Endothelial cell of umbilical vein (primary cell): Measurements from ENCODE around the gene NOX1. TPM values are rescaled to one million over a fixed set of nuclear protein-coding genes. Genes with fewer than 3 reads are reported as not detected.

Experiments used
- BruUV-seq: library from RNA; stranded (reverse); fragments of 400-500 nt; replicated peaks from 2 replicates; lab custom pipeline; 2021; lab: Mats Ljungman, UMichigan
- CTCF ChIA-PET: fragments of 300-600, 350-600 bp; sonication (Branson Sonifier 250); formaldehyde crosslinking; loops from one replicate; lab custom pipeline; 2021; ENCODE audit warnings: antibody characterized with exemption, inconsistent platforms; lab: Charles Lee
- POLR2A ChIA-PET: fragments of 300-600, 350-600 bp; sonication (Branson Sonifier 250); formaldehyde crosslinking; loops from one replicate; lab custom pipeline; 2021; ENCODE audit warnings: antibody characterized with exemption, inconsistent platforms; lab: Charles Lee
- DNase-seq: peaks from one replicate; pipeline ENCODE4 v3.0.0-alpha.2; 2011; ENCODE audit warnings: low read depth, low spot score
- FAIRE-seq: peaks from 2 replicates; lab custom pipeline; 2011; peaks lifted over from hg19 to GRCh38; lab: Jason Lieb, UNC
- H2AFZ ChIP-seq: 2 replicates; pipeline ENCODE4 v1.6.0; 2012; ENCODE audit warnings: low read depth, low read length, control low read depth, inconsistent platforms
- H3K27ac ChIP-seq: 2 replicates; pipeline ENCODE4 v1.5.1; 2011; ENCODE audit warnings: low read depth, mild to moderate bottlenecking, control low read depth, low read length, moderate library complexity; ENCODE audit not compliant: insufficient read depth
- H3K27me3 ChIP-seq, 2 experiments: 2 replicates each; pipeline versions ENCODE4 v1.6.0 to v1.6.1; 2011; ENCODE audit warnings: low read length in 2 of 2, mixed read lengths in 1 of 2; ENCODE audit not compliant: control insufficient read depth in 2 of 2, insufficient read depth in 2 of 2
- H3K36me3 ChIP-seq, 2 experiments: 2 replicates in 1 of 2; 3 replicates in 1 of 2; pipeline ENCODE4 v1.5.1; 2011; ENCODE audit warnings: low read length in 2 of 2, mild to moderate bottlenecking in 1 of 2, moderate library complexity in 1 of 2; ENCODE audit not compliant: control insufficient read depth in 2 of 2, insufficient read depth in 2 of 2; ENCODE audit errors: extremely low read depth in 1 of 2
- H3K4me1 ChIP-seq: 3 replicates; pipeline ENCODE4 v1.5.1; 2011; ENCODE audit warnings: mild to moderate bottlenecking, low read length; ENCODE audit not compliant: control insufficient read depth, insufficient read depth; ENCODE audit errors: extremely low read depth
- H3K4me2 ChIP-seq: 2 replicates; pipeline ENCODE4 v1.6.1; 2011; ENCODE audit warnings: low read length, control low read depth, mixed read lengths; ENCODE audit not compliant: insufficient read depth
- H3K4me3 ChIP-seq, 3 experiments: fragments of 200-600 bp in 1 of 3; sonication (generic), shearing (Covaris generic) in 1 of 3; replicated peaks in 1 of 3; 2 replicates each; pipeline ENCODE4 v1.5.1; 2011 to 2016; ENCODE audit warnings: control low read depth in 3 of 3, low read length in 3 of 3, mild to moderate bottlenecking in 2 of 3, inconsistent platforms in 1 of 3, low read depth in 1 of 3, moderate library complexity in 1 of 3; ENCODE audit not compliant: insufficient read depth in 1 of 3
- H3K79me2 ChIP-seq: 2 replicates; pipeline ENCODE4 v1.6.0; 2012; ENCODE audit warnings: low read length, inconsistent platforms; ENCODE audit not compliant: control insufficient read depth, insufficient read depth
- H3K9ac ChIP-seq: replicated peaks from 2 replicates; pipeline ENCODE3; 2011; ENCODE audit warnings: low read length, control low read depth; ENCODE audit not compliant: insufficient read depth; ENCODE audit errors: extremely low read depth
- H3K9me1 ChIP-seq: replicated peaks from 3 replicates; pipeline ENCODE4 v1.6.0; 2011; ENCODE audit warnings: mild to moderate bottlenecking, low read length; ENCODE audit not compliant: control insufficient read depth, insufficient read depth; ENCODE audit errors: extremely low read depth
- H3K9me3 ChIP-seq: replicated peaks from 2 replicates; pipeline ENCODE4 v1.5.1; 2012; ENCODE audit warnings: low read length, inconsistent platforms; ENCODE audit not compliant: control insufficient read depth, insufficient read depth
- H4K20me1 ChIP-seq: replicated peaks from 2 replicates; pipeline ENCODE3; 2011; ENCODE audit warnings: mild to moderate bottlenecking, low read length; ENCODE audit not compliant: control insufficient read depth, insufficient read depth; ENCODE audit errors: extremely low read depth
- EZH2 ChIP-seq: IDR thresholded peaks from 2 replicates; pipeline ENCODE4 v1.6.1; 2012; ENCODE audit warnings: borderline replicate concordance, low read depth, mild to moderate bottlenecking, moderate library complexity, low read length, inconsistent platforms; ENCODE audit not compliant: severe bottlenecking
- FOS ChIP-seq: IDR thresholded peaks from 2 replicates; pipeline ENCODE4 v1.6.1; 2011; ENCODE audit warnings: mild to moderate bottlenecking, low read length, moderate library complexity, borderline replicate concordance; ENCODE audit not compliant: insufficient read depth
- GATA2 ChIP-seq: IDR thresholded peaks from 2 replicates; pipeline ENCODE4 v1.7.0; 2011; ENCODE audit warnings: low read depth, mild to moderate bottlenecking, moderate library complexity, mixed read lengths, low read length; ENCODE audit not compliant: insufficient read length, insufficient read depth
- JUN ChIP-seq: IDR thresholded peaks from 2 replicates; pipeline ENCODE4 v1.6.1; 2011; ENCODE audit warnings: borderline replicate concordance, low read depth; ENCODE audit not compliant: insufficient read length, insufficient read depth
- MYC ChIP-seq: IDR thresholded peaks from one replicate; pipeline ENCODE4 v1.6.1; 2011; ENCODE audit warnings: mild to moderate bottlenecking, low read depth, low read length
- POLR2A ChIP-seq: IDR thresholded peaks from 2 replicates; pipeline ENCODE4 v1.6.1; 2012; ENCODE audit warnings: low read depth, mild to moderate bottlenecking, control low read depth, low read length
- POLR2AphosphoS5 ChIP-seq: IDR thresholded peaks from 2 replicates; pipeline ENCODE4 v1.6.1; 2012; ENCODE audit warnings: low read depth, mild to moderate bottlenecking, control low read depth, low read length, moderate library complexity; ENCODE audit not compliant: insufficient read depth
- dilution Hi-C: fragments of 300-500 bp; cut with MboI; formaldehyde crosslinking; loops from one replicate; pipeline ENCODE4 v1.15.0; 2019; ENCODE audit warnings: low sequenced_read_pairs; ENCODE audit not compliant: extremely low pct_ligation_motif_present
- intact Hi-C: fragments of 100-400 bp; cut with micrococcal nuclease; formaldehyde crosslinking; loops from one replicate; pipeline ENCODE4 v1.10.0; 2022
- polyA plus RNA-seq, 4 experiments: library from polyadenylated mRNA; depleted of rRNA in 3 of 4; stranded (reverse) in 3 of 4; unstranded in 1 of 4; fragments of >200 nt; gene quantifications; 2 replicates each; pipeline versions ENCODE4 v1.2.1 to v1.2.3, GENCODE V29; 2011 to 2012; ENCODE audit warnings: missing spikeins in 1 of 4
- total RNA-seq: library from RNA; stranded (reverse); gene quantifications from 2 replicates; pipeline ENCODE4 v1.2.3, GENCODE V29; 2021
- TF ChIP-seq, protein P1 (sequence below): IDR thresholded peaks from 2 replicates; pipeline ENCODE4 v1.6.1; 2011; ENCODE audit not compliant: insufficient read depth, insufficient read length
- TF ChIP-seq, protein P2 (sequence below), 2 donors: IDR thresholded peaks; 1 replicate in 1 of 2; 2 replicates in 1 of 2; pipeline ENCODE4 v1.5.1; 2011; ENCODE audit warnings: low read length in 2 of 2, mild to moderate bottlenecking in 2 of 2, moderate library complexity in 2 of 2, control low read depth in 1 of 2, inconsistent platforms in 1 of 2, low read depth in 1 of 2; ENCODE audit not compliant: insufficient read depth in 1 of 2; ENCODE audit errors: extremely low read depth in 1 of 2

NOX1 gene
- total and polyA plus RNA-seq, 2 donors (not counting 3 experiments of a cell fraction or from before 2014, with no cell fraction given): not detected

DNA sequence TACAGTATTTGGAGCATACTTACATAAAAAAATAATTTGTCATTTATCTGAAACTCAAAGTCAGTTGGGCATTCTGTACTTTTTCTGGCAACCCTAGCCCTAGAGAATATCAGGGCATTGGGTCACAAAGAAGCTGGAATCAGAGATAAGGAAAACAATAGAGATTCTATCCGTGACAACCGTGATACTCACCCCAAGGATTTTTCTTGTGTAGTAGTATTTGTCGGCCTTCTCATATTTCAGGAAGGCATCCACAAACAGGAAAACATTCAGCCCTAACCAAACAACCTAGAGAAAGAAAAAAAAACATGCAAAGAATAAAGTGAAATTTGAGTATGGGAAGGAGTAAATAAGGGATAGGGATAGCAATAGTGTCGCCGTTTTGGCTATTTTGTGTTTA lies 3.6 kb downstream of the NOX1 start:
- CTCF ChIA-PET: interaction anchor here (0.7 kb wide), 1 partner anchor 12 kb away, joined by 3 read pairs; no protein-coding TSS in a partner anchor
- Histone ChIP-seq H3K9me1 (no peaks in the 10 kb centered on the region), H3K4me2 (peak overlapping the region; percentile 67), H3K4me1 (peaks cover 14% of the 10 kb centered on the region), H3K27ac (no peak overlapping the region), H2AFZ (no peak overlapping the region), H3K36me3 (no peaks in the 10 kb centered on the region), H3K9me3 (no peaks in the 10 kb centered on the region), H4K20me1 (no peaks in the 10 kb centered on the region), H3K27me3 (no peaks in the 10 kb centered on the region), H3K9ac (no peak overlapping the region), H3K4me3 (no peak overlapping the region), H3K79me2 (no peaks in the 10 kb centered on the region)
- no peak for TF ChIP-seq POLR2A
- peak; percentile 70 for TF ChIP-seq GATA2
- DNase-seq (peak; percentile 67), FAIRE-seq (peak; percentile 86)
- BruUV-seq: no TSS peak
- POLR2A ChIA-PET: no interaction called here
- intact Hi-C loops (no loop called here), dilution Hi-C loops (no loop called here)

DNA sequence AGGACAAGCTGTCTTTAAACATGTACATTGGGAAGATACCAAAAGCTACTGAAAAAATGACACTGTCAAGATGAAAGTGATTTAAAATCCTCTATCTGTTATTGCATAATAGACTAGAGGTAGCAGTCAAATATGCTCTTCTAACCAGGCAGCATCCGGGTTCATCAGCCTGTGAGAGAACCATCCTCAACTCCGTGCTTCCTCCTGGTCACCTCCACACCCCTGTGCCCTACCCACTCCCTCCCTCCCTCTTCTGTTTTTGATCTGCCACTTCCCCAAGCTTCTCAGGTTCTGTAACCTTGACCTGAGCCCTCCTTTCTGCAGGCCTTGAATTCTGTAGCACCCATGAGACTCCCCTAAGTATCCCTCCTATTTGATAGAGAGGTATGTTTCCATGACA lies 5.9 kb downstream of the NOX1 start:
- no peak overlapping the region for H3K4me2 ChIP-seq
- H3K27me3 ChIP-seq: no peaks in the 10 kb centered on the region
- ChIA-PET POLR2A (no interaction called here), CTCF (no interaction called here)
- H3K27ac ChIP-seq: no peak overlapping the region
- peaks cover 25% of the 10 kb centered on the region for H3K4me1 ChIP-seq
- dilution Hi-C loops (no loop called here), intact Hi-C loops (no loop called here)
- H3K9ac ChIP-seq: no peak overlapping the region
- no peaks in the 10 kb centered on the region for H3K9me1 ChIP-seq
- no peaks in the 10 kb centered on the region for H3K79me2 ChIP-seq
- TF ChIP-seq JUN: no peak
- TF ChIP-seq, protein P1, sequence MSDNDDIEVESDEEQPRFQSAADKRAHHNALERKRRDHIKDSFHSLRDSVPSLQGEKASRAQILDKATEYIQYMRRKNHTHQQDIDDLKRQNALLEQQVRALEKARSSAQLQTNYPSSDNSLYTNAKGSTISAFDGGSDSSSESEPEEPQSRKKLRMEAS: no peak
- no peak for TF ChIP-seq POLR2A
- TF ChIP-seq POLR2AphosphoS5: no peak
- no peak for TF ChIP-seq GATA2
- TF ChIP-seq, protein P2, sequence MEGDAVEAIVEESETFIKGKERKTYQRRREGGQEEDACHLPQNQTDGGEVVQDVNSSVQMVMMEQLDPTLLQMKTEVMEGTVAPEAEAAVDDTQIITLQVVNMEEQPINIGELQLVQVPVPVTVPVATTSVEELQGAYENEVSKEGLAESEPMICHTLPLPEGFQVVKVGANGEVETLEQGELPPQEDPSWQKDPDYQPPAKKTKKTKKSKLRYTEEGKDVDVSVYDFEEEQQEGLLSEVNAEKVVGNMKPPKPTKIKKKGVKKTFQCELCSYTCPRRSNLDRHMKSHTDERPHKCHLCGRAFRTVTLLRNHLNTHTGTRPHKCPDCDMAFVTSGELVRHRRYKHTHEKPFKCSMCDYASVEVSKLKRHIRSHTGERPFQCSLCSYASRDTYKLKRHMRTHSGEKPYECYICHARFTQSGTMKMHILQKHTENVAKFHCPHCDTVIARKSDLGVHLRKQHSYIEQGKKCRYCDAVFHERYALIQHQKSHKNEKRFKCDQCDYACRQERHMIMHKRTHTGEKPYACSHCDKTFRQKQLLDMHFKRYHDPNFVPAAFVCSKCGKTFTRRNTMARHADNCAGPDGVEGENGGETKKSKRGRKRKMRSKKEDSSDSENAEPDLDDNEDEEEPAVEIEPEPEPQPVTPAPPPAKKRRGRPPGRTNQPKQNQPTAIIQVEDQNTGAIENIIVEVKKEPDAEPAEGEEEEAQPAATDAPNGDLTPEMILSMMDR (IDR thresholded peaks at IDR 0.05; ENCODE audit: extremely low read depth in 1 of 2, insufficient read depth in 1 of 2, low read depth in 1 of 2, low read length in 2 of 2): no peak
- no peak for TF ChIP-seq FOS
- TF ChIP-seq EZH2: no peak
- no peak for TF ChIP-seq MYC
- BruUV-seq: no TSS peak
- no peaks in the 10 kb centered on the region for H4K20me1 ChIP-seq
- no peaks in the 10 kb centered on the region for H3K9me3 ChIP-seq
- DNase-seq (no peak), FAIRE-seq (no peak)
- H3K4me3 ChIP-seq: no peak overlapping the region
- H2AFZ ChIP-seq: no peak overlapping the region
- H3K36me3 ChIP-seq: no peaks in the 10 kb centered on the region
